GM12872 (cell line): ENCODE data around the gene STAMBPL1.

ENCODE experiments used
- TF ChIP-seq, protein P1 (sequence below): IDR thresholded peaks from 3 replicates; pipeline ENCODE4 v1.5.1; 2011; ENCODE audit warnings: low read depth, mild to moderate bottlenecking, low read length, moderate library complexity; ENCODE audit not compliant: insufficient read depth

The STAMBPL1 gene

DNA sequence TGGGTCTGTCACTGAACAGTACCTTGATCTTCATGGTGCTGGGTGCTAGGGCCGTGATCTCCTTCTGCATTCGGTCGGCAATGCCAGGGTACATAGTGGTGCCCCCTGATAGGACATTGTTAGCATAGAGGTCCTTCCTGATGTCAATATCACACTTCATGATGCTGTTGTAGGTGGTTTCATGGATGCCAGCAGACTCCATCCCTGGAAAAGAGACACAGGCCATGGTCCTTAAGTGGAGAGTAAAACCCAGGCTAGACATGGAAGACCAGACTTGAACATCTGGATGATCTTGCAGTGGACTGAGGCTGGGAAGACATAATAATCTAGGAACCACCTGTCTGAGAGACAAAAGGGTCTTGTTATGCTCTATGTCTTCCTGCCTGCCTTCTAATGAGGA is 58.0 kb downstream of the STAMBPL1 start:
- TF ChIP-seq, protein P1, sequence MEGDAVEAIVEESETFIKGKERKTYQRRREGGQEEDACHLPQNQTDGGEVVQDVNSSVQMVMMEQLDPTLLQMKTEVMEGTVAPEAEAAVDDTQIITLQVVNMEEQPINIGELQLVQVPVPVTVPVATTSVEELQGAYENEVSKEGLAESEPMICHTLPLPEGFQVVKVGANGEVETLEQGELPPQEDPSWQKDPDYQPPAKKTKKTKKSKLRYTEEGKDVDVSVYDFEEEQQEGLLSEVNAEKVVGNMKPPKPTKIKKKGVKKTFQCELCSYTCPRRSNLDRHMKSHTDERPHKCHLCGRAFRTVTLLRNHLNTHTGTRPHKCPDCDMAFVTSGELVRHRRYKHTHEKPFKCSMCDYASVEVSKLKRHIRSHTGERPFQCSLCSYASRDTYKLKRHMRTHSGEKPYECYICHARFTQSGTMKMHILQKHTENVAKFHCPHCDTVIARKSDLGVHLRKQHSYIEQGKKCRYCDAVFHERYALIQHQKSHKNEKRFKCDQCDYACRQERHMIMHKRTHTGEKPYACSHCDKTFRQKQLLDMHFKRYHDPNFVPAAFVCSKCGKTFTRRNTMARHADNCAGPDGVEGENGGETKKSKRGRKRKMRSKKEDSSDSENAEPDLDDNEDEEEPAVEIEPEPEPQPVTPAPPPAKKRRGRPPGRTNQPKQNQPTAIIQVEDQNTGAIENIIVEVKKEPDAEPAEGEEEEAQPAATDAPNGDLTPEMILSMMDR: no peak

DNA sequence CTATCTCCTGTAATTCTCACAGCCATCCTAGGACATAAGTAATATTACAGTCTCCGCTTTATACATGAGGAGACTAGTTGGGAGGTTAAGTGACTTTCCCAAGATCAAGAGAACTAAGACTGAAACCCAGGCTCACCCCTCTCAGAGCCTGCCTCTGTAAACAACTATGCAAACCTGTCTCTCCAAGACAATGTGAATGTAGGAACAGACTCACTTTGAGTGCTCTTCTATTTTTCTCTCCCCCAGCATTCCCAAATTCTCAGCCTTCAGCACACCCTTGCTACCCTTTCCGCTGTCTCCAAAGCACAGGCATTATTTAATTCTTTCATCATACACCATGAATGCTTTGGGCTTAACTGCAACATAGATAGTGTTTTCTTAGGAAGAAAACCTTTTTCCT is 58.9 kb downstream of the STAMBPL1 start:
- TF ChIP-seq, protein P1: no peak

DNA sequence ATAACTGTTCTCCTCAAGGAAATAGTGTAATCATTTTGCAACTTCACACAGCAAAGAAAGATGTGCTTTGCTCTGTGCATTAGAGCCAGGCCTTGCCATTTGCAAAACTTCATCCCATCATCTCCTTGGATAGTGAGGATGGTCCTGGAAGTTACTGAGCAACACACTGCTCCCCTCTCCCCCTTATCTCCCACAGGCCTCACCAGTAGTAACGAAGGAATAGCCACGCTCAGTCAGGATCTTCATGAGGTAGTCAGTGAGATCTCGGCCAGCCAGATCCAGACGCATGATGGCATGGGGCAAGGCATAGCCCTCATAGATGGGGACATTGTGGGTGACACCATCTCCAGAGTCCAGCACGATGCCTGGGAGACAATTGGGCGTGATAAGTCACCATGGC is 61.0 kb downstream of the STAMBPL1 start:
- TF ChIP-seq, protein P1: no peak

DNA sequence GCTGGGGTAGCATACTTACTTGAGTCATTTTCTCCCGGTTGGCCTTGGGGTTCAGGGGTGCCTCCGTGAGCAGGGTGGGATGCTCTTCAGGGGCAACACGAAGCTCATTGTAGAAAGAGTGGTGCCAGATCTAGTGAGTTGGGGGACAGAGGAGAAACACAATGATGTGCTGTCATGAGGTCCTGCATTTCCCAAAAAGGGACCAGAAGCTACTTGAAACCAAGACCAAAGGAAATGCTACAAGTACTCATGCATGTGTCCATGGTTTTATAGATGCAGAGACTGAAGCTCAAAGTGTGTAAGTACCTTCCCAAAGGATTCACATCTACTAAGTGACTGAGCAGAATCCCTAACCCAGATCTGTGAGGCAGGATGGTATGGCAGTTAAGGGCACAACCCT is 63.7 kb downstream of the STAMBPL1 start:
- TF ChIP-seq, protein P1: no peak

DNA sequence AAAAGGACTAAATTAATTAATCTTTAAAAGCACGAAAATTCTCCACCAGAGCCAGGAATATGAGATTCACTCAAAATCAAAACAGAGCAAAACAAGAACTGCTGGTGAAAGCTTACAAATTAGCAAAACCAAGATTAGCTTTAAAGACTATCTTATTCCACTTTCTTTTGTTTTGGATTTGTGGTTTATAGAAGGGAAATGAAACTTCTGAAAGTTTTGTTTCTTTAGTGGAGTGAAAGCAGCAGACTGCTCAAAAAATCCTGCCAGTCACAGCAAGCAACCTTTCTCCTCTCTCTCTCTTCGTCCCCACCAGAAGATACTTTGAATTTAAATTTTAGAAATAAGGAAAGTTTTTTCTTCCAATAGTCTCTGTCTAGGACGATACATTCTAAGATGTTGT is 64.8 kb downstream of the STAMBPL1 start:
- TF ChIP-seq, protein P1: no peak

DNA sequence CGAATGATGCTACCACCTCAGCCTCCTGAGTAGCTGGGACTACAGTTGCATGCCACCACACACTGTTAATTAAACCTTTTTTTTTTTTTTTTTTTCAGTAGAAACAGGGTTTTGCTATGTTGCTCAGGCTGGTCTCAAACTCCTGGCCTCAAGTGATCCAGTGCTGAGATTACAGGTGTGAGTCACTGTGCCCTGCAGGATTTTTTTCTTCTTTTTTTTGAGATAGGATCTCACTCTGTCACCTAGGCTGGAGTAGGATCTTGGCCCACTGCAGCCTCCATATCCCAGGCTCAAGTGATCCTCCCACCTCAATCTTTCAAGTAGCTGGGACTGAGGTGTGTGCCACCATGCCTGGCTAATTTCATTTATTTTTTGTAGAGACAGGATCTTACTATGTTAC is 66.2 kb downstream of the STAMBPL1 start:
- TF ChIP-seq, protein P1: no peak

DNA sequence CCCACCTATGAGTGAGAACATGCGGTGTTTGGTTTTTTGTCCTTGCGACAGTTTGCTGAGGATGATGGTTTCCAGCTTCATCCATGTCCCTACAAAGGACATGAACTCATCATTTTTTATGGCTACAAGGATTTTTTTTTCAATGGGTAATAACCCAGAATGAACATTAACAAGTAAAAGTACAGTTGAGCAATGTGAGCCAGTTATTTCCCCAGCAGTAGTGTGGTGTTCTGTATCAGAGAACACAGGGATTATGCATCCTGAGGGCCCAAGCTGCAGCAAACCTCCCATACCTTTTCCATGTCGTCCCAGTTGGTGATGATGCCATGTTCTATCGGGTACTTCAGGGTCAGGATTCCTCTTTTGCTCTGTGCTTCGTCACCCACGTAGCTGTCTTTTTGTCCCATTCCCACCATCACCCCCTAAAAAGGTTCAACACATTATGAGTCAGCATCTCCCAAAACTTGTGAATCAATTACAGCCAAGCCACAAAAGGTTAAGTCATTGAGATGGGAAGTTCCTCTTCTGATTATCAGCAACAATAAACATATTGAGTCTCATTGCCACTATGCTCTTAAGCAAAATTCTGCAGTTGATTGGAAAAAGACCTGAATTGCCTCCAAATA is 67.0 kb downstream of the STAMBPL1 start:
- TF ChIP-seq, protein P1: no peak

DNA sequence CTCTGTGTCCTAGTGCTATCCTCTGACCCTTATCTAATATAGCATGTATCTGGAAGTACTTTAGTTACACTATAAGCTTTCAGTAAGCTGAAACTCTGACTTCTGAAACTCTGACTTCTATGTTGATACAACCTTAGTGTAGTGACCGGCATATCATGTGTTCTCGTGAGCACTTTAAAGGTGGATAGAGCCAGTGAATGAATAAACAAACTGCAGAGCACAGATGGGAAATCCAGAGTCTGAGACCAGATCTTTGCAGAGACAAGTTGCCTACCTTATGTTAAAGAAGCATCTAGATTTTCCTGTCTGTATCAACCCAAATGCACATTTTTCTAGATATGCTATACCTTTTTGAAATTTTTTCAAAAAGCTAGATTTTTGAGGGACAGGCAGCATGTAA is 69.0 kb downstream of the STAMBPL1 start:
- TF ChIP-seq, protein P1: no peak
